IPS DF 4.7 (cell line): ENCODE measurements around the gene COX4I2.

ENCODE experiments used
- DNase-seq: peaks from one replicate; pipeline ENCODE4 v3.0.0-alpha.2; 2013; ENCODE audit warnings: low spot score; ENCODE audit errors: extremely low read depth

COX4I2 gene

DNA sequence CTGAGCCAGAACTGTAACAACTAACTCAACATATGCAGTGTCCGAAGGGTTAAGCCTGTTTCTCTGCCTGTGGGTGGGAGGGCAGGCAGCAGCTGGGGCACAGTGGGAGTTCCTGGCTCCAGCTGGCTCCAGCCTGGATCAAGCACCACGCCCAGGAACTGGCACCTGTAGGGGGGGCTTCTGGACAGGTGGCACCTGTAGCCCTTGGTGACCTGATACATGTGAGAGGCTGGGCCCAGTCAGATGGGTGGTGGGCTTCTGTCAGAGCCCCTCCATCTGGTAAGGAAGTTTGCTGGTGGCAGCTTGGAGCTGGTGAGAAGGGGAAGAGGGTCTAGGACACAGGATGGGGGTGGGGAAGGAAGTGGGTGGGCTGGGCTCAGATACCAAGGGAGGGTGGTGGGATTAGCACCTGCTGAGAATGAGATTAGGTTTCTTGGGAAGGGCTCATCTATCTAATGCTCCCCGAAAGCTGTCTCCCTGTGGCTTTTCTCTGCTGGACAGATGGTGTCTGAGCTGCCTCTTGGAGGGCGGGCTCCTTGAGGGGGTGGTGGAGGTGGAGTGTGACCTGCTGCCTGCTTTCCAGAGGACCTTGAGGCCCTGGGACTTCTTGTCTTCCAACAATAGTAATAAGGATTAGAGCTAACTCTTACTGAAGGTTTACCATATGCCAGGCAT is 56.4 kb downstream of the COX4I2 start:
- no peak for DNase-seq
